Breast epithelium (tissue), 3 donors: Measurements from ENCODE around the gene FTO.

Experiments
- POLR2A ChIP-seq: fragments of 450-650 bp; IDR thresholded peaks from one replicate; pipeline ENCODE4 v1.6.1; 2016; ENCODE audit warnings: antibody characterized with exemption, mild to moderate bottlenecking, moderate library complexity
- POLR2AphosphoS5 ChIP-seq, 3 donors: sonication (generic); formaldehyde crosslinking; IDR thresholded peaks; one replicate each; pipeline ENCODE4 v1.6.1; 2017; ENCODE audit warnings: antibody characterized with exemption in 3 of 3
- TF ChIP-seq, protein P1 (sequence below), 3 donors: fragments of 450-650 bp; IDR thresholded peaks; one replicate each; pipeline ENCODE4 v1.5.1; 2016 to 2017; ENCODE audit warnings: antibody characterized with exemption in 3 of 3, mild to moderate bottlenecking in 3 of 3, moderate library complexity in 3 of 3

DNA sequence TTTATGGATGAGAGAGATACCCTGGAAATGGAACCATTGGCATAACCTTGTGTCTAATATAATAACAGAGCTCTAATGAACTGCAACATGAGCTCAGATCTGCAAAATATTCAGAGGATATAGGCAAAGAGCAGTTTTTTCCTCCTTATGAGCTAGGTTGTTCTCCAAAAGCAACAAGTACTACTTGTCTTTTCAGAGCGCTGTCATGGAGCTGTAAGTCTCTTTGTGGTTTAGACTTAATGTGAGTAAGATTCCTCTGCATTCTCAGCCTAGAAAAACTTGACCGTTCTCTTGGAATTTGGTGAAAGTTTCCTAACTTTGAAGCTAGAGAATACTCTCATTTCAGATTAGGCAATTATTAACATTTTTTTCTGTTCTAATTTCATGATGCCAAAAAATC, 85.2 kb downstream of the FTO start:
- TF ChIP-seq POLR2AphosphoS5 (IDR thresholded peaks at IDR 0.05) = no peak
- TF ChIP-seq, protein P1, sequence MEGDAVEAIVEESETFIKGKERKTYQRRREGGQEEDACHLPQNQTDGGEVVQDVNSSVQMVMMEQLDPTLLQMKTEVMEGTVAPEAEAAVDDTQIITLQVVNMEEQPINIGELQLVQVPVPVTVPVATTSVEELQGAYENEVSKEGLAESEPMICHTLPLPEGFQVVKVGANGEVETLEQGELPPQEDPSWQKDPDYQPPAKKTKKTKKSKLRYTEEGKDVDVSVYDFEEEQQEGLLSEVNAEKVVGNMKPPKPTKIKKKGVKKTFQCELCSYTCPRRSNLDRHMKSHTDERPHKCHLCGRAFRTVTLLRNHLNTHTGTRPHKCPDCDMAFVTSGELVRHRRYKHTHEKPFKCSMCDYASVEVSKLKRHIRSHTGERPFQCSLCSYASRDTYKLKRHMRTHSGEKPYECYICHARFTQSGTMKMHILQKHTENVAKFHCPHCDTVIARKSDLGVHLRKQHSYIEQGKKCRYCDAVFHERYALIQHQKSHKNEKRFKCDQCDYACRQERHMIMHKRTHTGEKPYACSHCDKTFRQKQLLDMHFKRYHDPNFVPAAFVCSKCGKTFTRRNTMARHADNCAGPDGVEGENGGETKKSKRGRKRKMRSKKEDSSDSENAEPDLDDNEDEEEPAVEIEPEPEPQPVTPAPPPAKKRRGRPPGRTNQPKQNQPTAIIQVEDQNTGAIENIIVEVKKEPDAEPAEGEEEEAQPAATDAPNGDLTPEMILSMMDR (IDR thresholded peaks at IDR 0.05) = no peak
- TF ChIP-seq POLR2A = no peak
